Brain microvascular endothelial cell (primary cell): Measurements from ENCODE around the gene UAP1.
A peak's percentile ranks its signal among the peaks of the same experiment; 100 is the strongest.

Experiments
- DNase-seq: peaks from one replicate; pipeline ENCODE4 v3.0.0-alpha.2; 2020
- H3K27ac ChIP-seq: fragments of 250-450 bp; sonication (Bioruptor Pico); 2 replicates; pipeline ENCODE4 v1.5.1; 2020; ENCODE audit warnings: mild to moderate bottlenecking, moderate library complexity
- H3K27me3 ChIP-seq: fragments of 250-450 bp; sonication (Bioruptor Pico); replicated peaks from 2 replicates; pipeline ENCODE4 v1.5.1; 2020; ENCODE audit warnings: mild to moderate bottlenecking
- H3K36me3 ChIP-seq: fragments of 250-450 bp; sonication (Bioruptor Pico); replicated peaks from 2 replicates; pipeline ENCODE4 v1.5.1; 2020; ENCODE audit warnings: mild to moderate bottlenecking
- H3K4me3 ChIP-seq: 2 replicates; pipeline ENCODE4 v1.5.1; 2011; ENCODE audit warnings: low read depth, mild to moderate bottlenecking, control low read depth, low read length, moderate library complexity
- CTCF ChIP-seq: IDR thresholded peaks from 2 replicates; pipeline ENCODE4 v1.5.1; 2011; ENCODE audit warnings: low read depth, mild to moderate bottlenecking, moderate library complexity, low read length, control low read depth, inconsistent platforms; ENCODE audit errors: missing control alignments
- in situ Hi-C: cut with HindIII; loops from 2 replicates; pipeline ENCODE4 v1.10.0; 2017; ENCODE audit warnings: low sequenced_read_pairs, low pct_ligation_motif_present

UAP1 gene

GRCh38 chr1:162626094-162626493 lies 64.6 kb downstream of the UAP1 start:
- Histone ChIP-seq H3K4me3 (no peak overlapping the region), H3K27ac (no peak overlapping the region)

GRCh38 chr1:162626761-162627160 lies 65.2 kb downstream of the UAP1 start:
- H3K27ac ChIP-seq, result no peak overlapping the region
- TF ChIP-seq CTCF, result no peak
- H3K4me3 ChIP-seq, result no peak overlapping the region
- no peaks in the 10 kb centered on the region for H3K27me3 ChIP-seq
- no peaks in the 10 kb centered on the region for H3K36me3 ChIP-seq
- in situ Hi-C loops, result no loop called here
- no peak for DNase-seq

More at GRCh38 chr1:162626094-162626493, 64.6 kb downstream of the UAP1 start:
- no peak for TF ChIP-seq CTCF
- H3K36me3 ChIP-seq, result no peaks in the 10 kb centered on the region
- in situ Hi-C loops, result no loop called here
- no peaks in the 10 kb centered on the region for H3K27me3 ChIP-seq
- DNase-seq, result no peak

- in situ Hi-C loops, result no loop called here
- peak; percentile 34 for DNase-seq
- H3K27ac ChIP-seq, result no peak overlapping the region
- H3K4me3 ChIP-seq, result no peak overlapping the region
- no peaks in the 10 kb centered on the region for H3K27me3 ChIP-seq
- H3K36me3 ChIP-seq, result no peaks in the 10 kb centered on the region
- peak; percentile 69 for TF ChIP-seq CTCF
Measured at GRCh38 chr1:162627662-162628296, 66.3 kb downstream of the UAP1 start.

- H3K27ac ChIP-seq, result peak overlapping the region; percentile 93
- no peak for TF ChIP-seq CTCF
- no peak for DNase-seq
- no peak overlapping the region for H3K4me3 ChIP-seq
- in situ Hi-C loops, result no loop called here
- H3K27me3 ChIP-seq, result no peaks in the 10 kb centered on the region
- H3K36me3 ChIP-seq, result no peaks in the 10 kb centered on the region
Measured at GRCh38 chr1:162629077-162629627, 67.6 kb downstream of the UAP1 start.

- peak overlapping the region; percentile 93 for H3K27ac ChIP-seq
- DNase-seq, result peak; percentile 52
- no peaks in the 10 kb centered on the region for H3K27me3 ChIP-seq
- H3K36me3 ChIP-seq, result no peaks in the 10 kb centered on the region
- H3K4me3 ChIP-seq, result no peak overlapping the region
- no peak for TF ChIP-seq CTCF
- in situ Hi-C loops, result no loop called here
Measured at GRCh38 chr1:162629651-162630050, 68.1 kb downstream of the UAP1 start.
